ENCODE data around the gene FOXN4.

FOXN4 gene

DNA sequence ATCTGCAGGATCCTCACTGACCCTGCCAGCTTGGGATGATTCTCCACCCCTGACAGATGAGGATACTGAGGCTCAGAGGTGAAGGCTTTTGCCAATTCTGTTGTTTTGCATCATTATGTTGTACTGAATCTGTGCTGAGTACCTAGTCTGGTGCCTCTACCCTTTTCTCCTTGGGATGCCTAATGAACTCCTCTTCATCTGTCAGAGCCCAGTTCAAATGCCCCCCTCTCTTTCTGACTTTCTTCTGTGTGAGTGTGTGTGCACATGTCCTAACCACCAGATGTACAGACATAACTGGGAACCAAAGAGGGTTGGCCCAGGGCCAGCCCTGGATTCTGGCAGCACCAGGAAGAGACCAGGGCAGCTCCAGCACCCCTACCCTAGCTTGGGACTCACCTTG is 22.8 kb downstream of the FOXN4 start:
- H4K8ac ChIP-seq (ENCODE audit: low read depth, low read length): no peak overlapping the region
- H3K79me1 ChIP-seq (ENCODE audit: low read depth, low read length): no peaks in the 10 kb centered on the region
- H3K18ac ChIP-seq (ENCODE audit: low read length): no peak overlapping the region
- H3K36me3 ChIP-seq (replicated peaks in 1 of 2; ENCODE audit: control insufficient read depth in 2 of 2, insufficient read depth in 2 of 2, low read length in 2 of 2): no peaks in the 10 kb centered on the region
- no peak overlapping the region for H2AFZ ChIP-seq (ENCODE audit: low read length)
- H3K27me3 ChIP-seq (ENCODE audit: control insufficient read depth in 3 of 3, insufficient read depth in 3 of 3, low read depth in 1 of 3, low read length in 3 of 3): peaks cover 0 to 8% (median 0%) of the 10 kb centered on the region in 3 experiments
- no peak overlapping the region for H2AK5ac ChIP-seq (ENCODE audit: low read depth, low read length)
- no peak overlapping the region for H3K4ac ChIP-seq (ENCODE audit: low read length)
- H4K91ac ChIP-seq (ENCODE audit: low read depth, low read length, poor library complexity): peak overlapping the region; percentile 65
- no peak overlapping the region for H3K4me3 ChIP-seq (ENCODE audit: low read length in 2 of 2)
- H2BK12ac ChIP-seq (ENCODE audit: low read length): no peak overlapping the region
- H2BK15ac ChIP-seq (ENCODE audit: low read length): no peak overlapping the region
- H3K9me3 ChIP-seq (replicated peaks in 1 of 2; ENCODE audit: control insufficient read depth in 2 of 2, insufficient read depth in 1 of 2, low read depth in 1 of 2, low read length in 2 of 2): no peaks in the 10 kb centered on the region
- peak overlapping the region; percentile 45 for H2BK5ac ChIP-seq (ENCODE audit: low read length)
- no peak overlapping the region for H3K14ac ChIP-seq (ENCODE audit: low read length)
- no peak overlapping the region for H2BK120ac ChIP-seq (ENCODE audit: low read depth, low read length)
- H3K4me1 ChIP-seq (ENCODE audit: control insufficient read depth in 2 of 2, insufficient read depth in 1 of 2, low read depth in 1 of 2, low read length in 2 of 2): peaks cover 7 to 8% of the 10 kb centered on the region in 2 donors
- peak overlapping the region; percentile 36 for H3K9ac ChIP-seq (ENCODE audit: low read depth, low read length, poor library complexity)
- H3K27ac ChIP-seq (replicated peaks; ENCODE audit: low read length): no peak overlapping the region
- no peak overlapping the region for H3K23ac ChIP-seq (ENCODE audit: low read depth, low read length, poor library complexity)
- H3K4me2 ChIP-seq (ENCODE audit: insufficient read depth, low read length, poor library complexity, severe bottlenecking): no peak overlapping the region
- DNase-seq (ENCODE audit: low spot score): no peak

GRCh38 chr12:109284392-109284791 is 24.7 kb downstream of the FOXN4 start:
- WGBS, 2 donors (ENCODE audit: extremely low coverage in 2 of 2, insufficient read length in 2 of 2, insufficient replicate concordance in 1 of 2): no CpG with 5 or more reads among the region's 20 CpGs
- H3K18ac ChIP-seq (ENCODE audit: low read length): peak overlapping the region; percentile 81

GRCh38 chr12:109281452-109281851 is 27.6 kb downstream of the FOXN4 start:
- no peak overlapping the region for H3K4me3 ChIP-seq (ENCODE audit: low read length in 2 of 2)
- H4K8ac ChIP-seq (ENCODE audit: low read depth, low read length): no peak overlapping the region
- H3K79me1 ChIP-seq (ENCODE audit: low read depth, low read length): no peaks in the 10 kb centered on the region
- H3K9me3 ChIP-seq (replicated peaks in 1 of 2; ENCODE audit: control insufficient read depth in 2 of 2, insufficient read depth in 1 of 2, low read depth in 1 of 2, low read length in 2 of 2): no peaks in the 10 kb centered on the region
- peak overlapping the region; percentile 39 for H3K23ac ChIP-seq (ENCODE audit: low read depth, low read length, poor library complexity)
- WGBS, 2 donors (ENCODE audit: extremely low coverage in 2 of 2, insufficient read length in 2 of 2, insufficient replicate concordance in 1 of 2): no CpG with 5 or more reads among the region's 17 CpGs
- no peak overlapping the region for H2BK12ac ChIP-seq (ENCODE audit: low read length)
- peaks cover 0 to 13% (median 0%) of the 10 kb centered on the region in 3 experiments for H3K27me3 ChIP-seq (ENCODE audit: control insufficient read depth in 3 of 3, insufficient read depth in 3 of 3, low read depth in 1 of 3, low read length in 3 of 3)
- H2BK120ac ChIP-seq (ENCODE audit: low read depth, low read length): no peak overlapping the region
- no peak overlapping the region for H2BK5ac ChIP-seq (ENCODE audit: low read length)
- peak overlapping the region; percentile 6 for H3K9ac ChIP-seq (ENCODE audit: low read depth, low read length, poor library complexity)
- no peak overlapping the region for H4K91ac ChIP-seq (ENCODE audit: low read depth, low read length, poor library complexity)
- H3K36me3 ChIP-seq (replicated peaks in 1 of 2; ENCODE audit: control insufficient read depth in 2 of 2, insufficient read depth in 2 of 2, low read length in 2 of 2): no peaks in the 10 kb centered on the region
- peak overlapping the region; percentile 21 for H3K14ac ChIP-seq (ENCODE audit: low read length)
- H3K4me1 ChIP-seq (ENCODE audit: control insufficient read depth in 2 of 2, insufficient read depth in 1 of 2, low read depth in 1 of 2, low read length in 2 of 2): peaks cover 0 to 3% of the 10 kb centered on the region in 2 donors
- H2AK5ac ChIP-seq (ENCODE audit: low read depth, low read length): peak overlapping the region; percentile 82
- peak overlapping the region; percentile 55 for H3K18ac ChIP-seq (ENCODE audit: low read length)
- H3K4ac ChIP-seq (ENCODE audit: low read length): no peak overlapping the region
- no peak for DNase-seq (ENCODE audit: low spot score)
- no peak overlapping the region for H3K4me2 ChIP-seq (ENCODE audit: insufficient read depth, low read length, poor library complexity, severe bottlenecking)
- H2AFZ ChIP-seq (ENCODE audit: low read length): no peak overlapping the region
- H2BK15ac ChIP-seq (ENCODE audit: low read length): no peak overlapping the region
- H3K27ac ChIP-seq (replicated peaks; ENCODE audit: low read length): no peak overlapping the region

More at GRCh38 chr12:109284392-109284791, 24.7 kb downstream of the FOXN4 start:
- Histone ChIP-seq H3K9me3 (replicated peaks in 1 of 2; ENCODE audit: control insufficient read depth in 2 of 2, insufficient read depth in 1 of 2, low read depth in 1 of 2, low read length in 2 of 2) (no peaks in the 10 kb centered on the region), H2AFZ (ENCODE audit: low read length) (no peak overlapping the region), H2BK120ac (ENCODE audit: low read depth, low read length) (no peak overlapping the region), H3K36me3 (replicated peaks in 1 of 2; ENCODE audit: control insufficient read depth in 2 of 2, insufficient read depth in 2 of 2, low read length in 2 of 2) (no peaks in the 10 kb centered on the region), H3K9ac (ENCODE audit: low read depth, low read length, poor library complexity) (no peak overlapping the region), H2BK15ac (ENCODE audit: low read length) (peak overlapping the region; percentile 7), H2BK5ac (ENCODE audit: low read length) (peak overlapping the region; percentile 62), H3K27me3 (ENCODE audit: control insufficient read depth in 3 of 3, insufficient read depth in 3 of 3, low read depth in 1 of 3, low read length in 3 of 3) (peaks cover 0 to 8% (median 0%) of the 10 kb centered on the region in 3 experiments), H2BK12ac (ENCODE audit: low read length) (peak overlapping the region; percentile 91), H3K14ac (ENCODE audit: low read length) (no peak overlapping the region), H3K23ac (ENCODE audit: low read depth, low read length, poor library complexity) (peak overlapping the region; percentile 50), H4K8ac (ENCODE audit: low read depth, low read length) (peak overlapping the region; percentile 89), H3K4me1 (ENCODE audit: control insufficient read depth in 2 of 2, insufficient read depth in 1 of 2, low read depth in 1 of 2, low read length in 2 of 2) (no peaks in the 10 kb centered on the region), H3K4me3 (ENCODE audit: low read length in 2 of 2) (no peak overlapping the region), H3K4ac (ENCODE audit: low read length) (no peak overlapping the region), H3K27ac (replicated peaks; ENCODE audit: low read length) (no peak overlapping the region), H2AK5ac (ENCODE audit: low read depth, low read length) (peak overlapping the region; percentile 66), H3K79me1 (ENCODE audit: low read depth, low read length) (no peaks in the 10 kb centered on the region), H3K4me2 (ENCODE audit: insufficient read depth, low read length, poor library complexity, severe bottlenecking) (no peak overlapping the region), H4K91ac (ENCODE audit: low read depth, low read length, poor library complexity) (no peak overlapping the region)
- DNase-seq (ENCODE audit: low spot score): no peak

- no peaks in the 10 kb centered on the region for H3K36me3 ChIP-seq (replicated peaks in 1 of 2; ENCODE audit: control insufficient read depth in 2 of 2, insufficient read depth in 2 of 2, low read length in 2 of 2)
- H2AFZ ChIP-seq (ENCODE audit: low read length): no peak overlapping the region
- no peak overlapping the region for H3K9ac ChIP-seq (ENCODE audit: low read depth, low read length, poor library complexity)
- peak overlapping the region; percentile 77 for H2BK15ac ChIP-seq (ENCODE audit: low read length)
- H2BK120ac ChIP-seq (ENCODE audit: low read depth, low read length): no peak overlapping the region
- H3K18ac ChIP-seq (ENCODE audit: low read length): peak overlapping the region; percentile 65
- no peak overlapping the region for H4K91ac ChIP-seq (ENCODE audit: low read depth, low read length, poor library complexity)
- H3K27me3 ChIP-seq (ENCODE audit: control insufficient read depth in 3 of 3, insufficient read depth in 3 of 3, low read depth in 1 of 3, low read length in 3 of 3): peaks cover 0 to 7% (median 0%) of the 10 kb centered on the region in 3 experiments
- peak overlapping the region; percentile 85 for H2AK5ac ChIP-seq (ENCODE audit: low read depth, low read length)
- no peak overlapping the region for H3K4ac ChIP-seq (ENCODE audit: low read length)
- H3K79me1 ChIP-seq (ENCODE audit: low read depth, low read length): no peaks in the 10 kb centered on the region
- H3K4me3 ChIP-seq (ENCODE audit: low read length in 2 of 2): no peak overlapping the region
- no peak overlapping the region for H3K23ac ChIP-seq (ENCODE audit: low read depth, low read length, poor library complexity)
- WGBS, 2 donors (ENCODE audit: extremely low coverage in 2 of 2, insufficient read length in 2 of 2, insufficient replicate concordance in 1 of 2): no CpG with 5 or more reads among the region's 13 CpGs
- H3K27ac ChIP-seq (replicated peaks; ENCODE audit: low read length): no peak overlapping the region
- peaks cover 0 to 3% of the 10 kb centered on the region in 2 donors for H3K4me1 ChIP-seq (ENCODE audit: control insufficient read depth in 2 of 2, insufficient read depth in 1 of 2, low read depth in 1 of 2, low read length in 2 of 2)
- DNase-seq (ENCODE audit: low spot score): no peak
- H3K4me2 ChIP-seq (ENCODE audit: insufficient read depth, low read length, poor library complexity, severe bottlenecking): no peak overlapping the region
- H3K9me3 ChIP-seq (replicated peaks in 1 of 2; ENCODE audit: control insufficient read depth in 2 of 2, insufficient read depth in 1 of 2, low read depth in 1 of 2, low read length in 2 of 2): no peaks in the 10 kb centered on the region
- no peak overlapping the region for H4K8ac ChIP-seq (ENCODE audit: low read depth, low read length)
- no peak overlapping the region for H2BK12ac ChIP-seq (ENCODE audit: low read length)
- H3K14ac ChIP-seq (ENCODE audit: low read length): no peak overlapping the region
- H2BK5ac ChIP-seq (ENCODE audit: low read length): peak overlapping the region; percentile 79
Observed at GRCh38 chr12:109279525-109279924, 29.6 kb downstream of the FOXN4 start.

Data from neuronal stem cell (in vitro differentiated cells).